HL-60 (cell line): Measurements from ENCODE around the gene CES1.
"Not testable (repeated sequence)": the region's sequence is repeated elsewhere in the genome, so short reads cannot be mapped to it uniquely, and the experiment has no call there.

Source experiments
- CTCF ChIP-seq: IDR thresholded peaks from one replicate; pipeline ENCODE4 v1.5.1; 2011; ENCODE audit warnings: low read length, control low read depth, inconsistent platforms; ENCODE audit not compliant: insufficient read depth
- GABPA ChIP-seq: IDR thresholded peaks from 2 replicates; pipeline ENCODE4 v1.6.1; 2012; ENCODE audit warnings: low read depth
- SPI1 ChIP-seq: IDR thresholded peaks from 2 replicates; pipeline ENCODE4 v1.6.1; 2012; ENCODE audit warnings: low read depth, mild to moderate bottlenecking, borderline replicate concordance

GRCh38 chr16:55780095-55780407 is 52.8 kb downstream of the CES1 start:
- not testable (repeated sequence) for TF ChIP-seq GABPA, CTCF, SPI1
